Fibroblast of the aortic adventitia (primary cell): ENCODE measurements around the gene SPATA31D1. TPM values are rescaled to one million over a fixed set of nuclear protein-coding genes. Genes with fewer than 3 reads are reported as not detected.

Experiments
- DNase-seq: peaks from one replicate; pipeline ENCODE4 v3.0.0-alpha.2; 2010; ENCODE audit warnings: low read depth
- H3K4me3 ChIP-seq: 2 replicates; pipeline ENCODE4 v1.5.1; 2011; ENCODE audit warnings: low read depth, mild to moderate bottlenecking, control low read depth, low read length, moderate library complexity
- total RNA-seq: library from RNA; depleted of rRNA; stranded (reverse); fragments of >200 nt; gene quantifications from 2 replicates; pipeline ENCODE4 v1.2.3, GENCODE V29; 2012; ENCODE audit warnings: low replicate concordance
- TF ChIP-seq, protein P1 (sequence below): IDR thresholded peaks from 2 replicates; pipeline ENCODE4 v1.5.1; 2011; ENCODE audit warnings: mild to moderate bottlenecking, low read length, control low read depth, inconsistent platforms; ENCODE audit not compliant: insufficient read depth

The SPATA31D1 gene
- total RNA-seq, 1 donor, result not detected

DNA sequence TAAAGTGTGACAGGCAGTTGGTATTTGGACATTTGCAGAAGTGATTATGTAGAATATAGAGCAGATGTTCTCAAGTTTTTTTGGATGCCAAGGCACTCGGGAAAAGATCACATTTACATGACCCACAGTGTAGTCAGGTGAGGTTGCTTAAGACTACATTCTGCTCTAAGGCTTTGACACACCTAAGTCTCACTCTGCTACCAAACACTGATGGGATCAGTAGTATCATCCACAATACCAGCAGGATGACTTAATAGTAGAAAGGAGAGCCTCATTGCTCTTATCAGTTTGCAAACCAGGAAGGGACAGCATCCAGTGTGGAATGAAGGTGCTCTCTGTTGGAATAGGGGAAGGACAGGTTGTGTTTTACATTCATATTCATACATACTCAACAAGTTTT lies 2.5 kb upstream of the SPATA31D1 start:
- no peak overlapping the region for H3K4me3 ChIP-seq
- TF ChIP-seq, protein P1, sequence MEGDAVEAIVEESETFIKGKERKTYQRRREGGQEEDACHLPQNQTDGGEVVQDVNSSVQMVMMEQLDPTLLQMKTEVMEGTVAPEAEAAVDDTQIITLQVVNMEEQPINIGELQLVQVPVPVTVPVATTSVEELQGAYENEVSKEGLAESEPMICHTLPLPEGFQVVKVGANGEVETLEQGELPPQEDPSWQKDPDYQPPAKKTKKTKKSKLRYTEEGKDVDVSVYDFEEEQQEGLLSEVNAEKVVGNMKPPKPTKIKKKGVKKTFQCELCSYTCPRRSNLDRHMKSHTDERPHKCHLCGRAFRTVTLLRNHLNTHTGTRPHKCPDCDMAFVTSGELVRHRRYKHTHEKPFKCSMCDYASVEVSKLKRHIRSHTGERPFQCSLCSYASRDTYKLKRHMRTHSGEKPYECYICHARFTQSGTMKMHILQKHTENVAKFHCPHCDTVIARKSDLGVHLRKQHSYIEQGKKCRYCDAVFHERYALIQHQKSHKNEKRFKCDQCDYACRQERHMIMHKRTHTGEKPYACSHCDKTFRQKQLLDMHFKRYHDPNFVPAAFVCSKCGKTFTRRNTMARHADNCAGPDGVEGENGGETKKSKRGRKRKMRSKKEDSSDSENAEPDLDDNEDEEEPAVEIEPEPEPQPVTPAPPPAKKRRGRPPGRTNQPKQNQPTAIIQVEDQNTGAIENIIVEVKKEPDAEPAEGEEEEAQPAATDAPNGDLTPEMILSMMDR, result no peak
- no peak for DNase-seq

DNA sequence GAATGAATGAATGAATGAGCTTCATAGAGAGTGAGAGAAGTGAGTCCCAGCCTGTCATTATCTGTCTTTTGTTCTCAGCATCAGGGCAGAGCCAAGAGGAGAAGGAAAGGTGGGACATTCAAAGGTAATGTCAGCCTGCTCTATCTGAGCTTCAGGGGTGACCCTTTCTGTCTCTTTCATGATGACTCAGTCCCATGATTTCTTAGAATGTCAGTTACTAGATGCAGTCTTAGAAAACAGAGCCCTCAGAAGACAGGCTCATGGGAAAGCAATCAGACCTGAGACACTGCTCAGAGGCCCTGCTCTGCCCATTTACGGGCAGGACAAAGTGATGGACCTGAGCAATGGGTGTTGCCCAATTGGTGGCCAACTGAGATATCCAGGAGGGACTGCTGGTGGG lies 1.1 kb downstream of the SPATA31D1 start:
- H3K4me3 ChIP-seq, result no peak overlapping the region
- TF ChIP-seq, protein P1, result no peak
- DNase-seq, result no peak

- TF ChIP-seq, protein P1, result no peak
- no peak overlapping the region for H3K4me3 ChIP-seq
- DNase-seq, result no peak
Measured at GRCh38 chr9:81993656-81994055, 5.1 kb downstream of the SPATA31D1 start.

- TF ChIP-seq, protein P1, result no peak
Measured at GRCh38 chr9:81999806-82000205, 11.2 kb downstream of the SPATA31D1 start.

GRCh38 chr9:82010711-82011110 lies 22.1 kb downstream of the SPATA31D1 start:
- no peak for DNase-seq
- TF ChIP-seq, protein P1, result no peak

More at GRCh38 chr9:81999806-82000205, 11.2 kb downstream of the SPATA31D1 start:
- H3K4me3 ChIP-seq, result no peak overlapping the region
- DNase-seq, result no peak

DNA sequence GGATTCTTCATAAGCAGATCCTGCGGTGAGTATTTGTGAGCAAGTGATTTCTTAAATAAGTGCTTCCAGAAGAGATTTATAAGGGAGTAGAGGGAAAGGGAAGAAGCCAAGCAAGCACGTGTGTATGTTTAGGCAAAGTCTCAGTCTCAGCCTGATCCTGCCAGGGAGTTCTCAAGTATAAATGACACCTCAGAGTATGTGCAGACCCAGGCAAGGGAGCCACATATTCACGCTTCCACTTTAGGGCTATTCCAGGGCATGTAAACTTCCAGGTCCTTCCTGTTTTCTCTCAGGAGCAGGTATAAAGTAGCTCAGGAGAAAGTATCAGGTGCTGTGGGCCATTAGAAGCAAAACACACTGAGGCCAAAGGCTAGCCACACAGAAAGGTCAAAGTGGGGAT lies 22.6 kb downstream of the SPATA31D1 start:
- TF ChIP-seq, protein P1, result no peak
- no peak for DNase-seq
- H3K4me3 ChIP-seq, result no peak overlapping the region

More at GRCh38 chr9:82010711-82011110, 22.1 kb downstream of the SPATA31D1 start:
- no peak overlapping the region for H3K4me3 ChIP-seq

- no peak overlapping the region for H3K4me3 ChIP-seq
- TF ChIP-seq, protein P1, result no peak
Measured at GRCh38 chr9:82012276-82012675, 23.7 kb downstream of the SPATA31D1 start.

More at GRCh38 chr9:82012276-82012675, 23.7 kb downstream of the SPATA31D1 start:
- DNase-seq, result no peak
